ENCODE measurements around the gene EML3. TPM values are rescaled to one million over a fixed set of nuclear protein-coding genes. Genes with fewer than 3 reads are reported as not detected.

The EML3 gene
- total and polyA plus RNA-seq, 2 of the 8 experiments (the other 6 are each of a cell fraction or from before 2014, with no cell fraction given), result 19.2 to 29.9 TPM

GRCh38 chr11:62591448-62592145, 21.0 kb downstream of the EML3 start, which contains the start of gene TUT1 (continued):
- TF ChIP-seq RAD21 (IDR thresholded peaks at IDR 0.05 in 1 of 2, conservative IDR thresholded peaks at IDR 0.05 in 1 of 2; ENCODE audit: low read depth in 2 of 2, low read length in 2 of 2), result no peak; a peak in 1 of 4 replicates
- TF ChIP-seq NRF1 (IDR thresholded peaks at IDR 0.05; ENCODE audit: low read depth, low read length), result no peak
- peak; percentile 44; the same call in 1 of the 2 replicates for TF ChIP-seq SIX5 (IDR thresholded peaks at IDR 0.05; ENCODE audit: low read depth, low read length)
- TF ChIP-seq JUN (IDR thresholded peaks at IDR 0.05; ENCODE audit: low read depth, low read length), result no peak
- no peak for TF ChIP-seq EZH2 (IDR thresholded peaks at IDR 0.05; ENCODE audit: low read depth, low read length, severe bottlenecking)
- no peak for TF ChIP-seq CBX5 (IDR thresholded peaks at IDR 0.05; ENCODE audit: low read depth, low read length)
- no peak for TF ChIP-seq RXRA (IDR thresholded peaks at IDR 0.05; ENCODE audit: insufficient read depth, low read depth, low read length)
- TF ChIP-seq TCF12 (IDR thresholded peaks at IDR 0.05; ENCODE audit: low read depth, low read length), result no peak
- no peak for TF ChIP-seq CTBP2 (IDR thresholded peaks at IDR 0.05; ENCODE audit: borderline replicate concordance, insufficient read depth, insufficient read length, low read length)
- no peak for TF ChIP-seq HDAC6 (IDR thresholded peaks at IDR 0.05; ENCODE audit: low read depth, low read length)
- peak; percentile 42 for TF ChIP-seq PHF8 (conservative IDR thresholded peaks at IDR 0.05; ENCODE audit: low read depth, low read length)
- TF ChIP-seq SUZ12 (IDR thresholded peaks at IDR 0.05; ENCODE audit: low read length), result no peak
- TF ChIP-seq, protein P1, sequence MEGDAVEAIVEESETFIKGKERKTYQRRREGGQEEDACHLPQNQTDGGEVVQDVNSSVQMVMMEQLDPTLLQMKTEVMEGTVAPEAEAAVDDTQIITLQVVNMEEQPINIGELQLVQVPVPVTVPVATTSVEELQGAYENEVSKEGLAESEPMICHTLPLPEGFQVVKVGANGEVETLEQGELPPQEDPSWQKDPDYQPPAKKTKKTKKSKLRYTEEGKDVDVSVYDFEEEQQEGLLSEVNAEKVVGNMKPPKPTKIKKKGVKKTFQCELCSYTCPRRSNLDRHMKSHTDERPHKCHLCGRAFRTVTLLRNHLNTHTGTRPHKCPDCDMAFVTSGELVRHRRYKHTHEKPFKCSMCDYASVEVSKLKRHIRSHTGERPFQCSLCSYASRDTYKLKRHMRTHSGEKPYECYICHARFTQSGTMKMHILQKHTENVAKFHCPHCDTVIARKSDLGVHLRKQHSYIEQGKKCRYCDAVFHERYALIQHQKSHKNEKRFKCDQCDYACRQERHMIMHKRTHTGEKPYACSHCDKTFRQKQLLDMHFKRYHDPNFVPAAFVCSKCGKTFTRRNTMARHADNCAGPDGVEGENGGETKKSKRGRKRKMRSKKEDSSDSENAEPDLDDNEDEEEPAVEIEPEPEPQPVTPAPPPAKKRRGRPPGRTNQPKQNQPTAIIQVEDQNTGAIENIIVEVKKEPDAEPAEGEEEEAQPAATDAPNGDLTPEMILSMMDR (IDR thresholded peaks at IDR 0.05; ENCODE audit: control extremely low read depth in 1 of 3, insufficient read depth in 1 of 3, low read depth in 1 of 3, low read length in 3 of 3), result no peak
- no peak for TF ChIP-seq RNF2 (IDR thresholded peaks at IDR 0.05; ENCODE audit: borderline replicate concordance, low read depth, low read length, missing control alignments, poor library complexity, severe bottlenecking)
- TF ChIP-seq GABPA (IDR thresholded peaks at IDR 0.05; ENCODE audit: borderline replicate concordance, insufficient read depth, low read length), result peak; percentile 99
- TF ChIP-seq TBP (IDR thresholded peaks at IDR 0.05; ENCODE audit: low read depth, low read length), result peak; percentile 91
- TF ChIP-seq EGR1 (IDR thresholded peaks at IDR 0.05; ENCODE audit: borderline replicate concordance, low read depth, low read length), result no peak
- peak; percentile 93 for TF ChIP-seq POLR2AphosphoS5 (IDR thresholded peaks at IDR 0.05; ENCODE audit: low read depth, low read length)
- TF ChIP-seq CBX8 (IDR thresholded peaks at IDR 0.05; ENCODE audit: borderline replicate concordance, low read depth, low read length), result no peak
- peak; percentile 96 for TF ChIP-seq CREB1 (IDR thresholded peaks at IDR 0.05)
- peak; percentile 92 to 97 for TF ChIP-seq SIN3A (conservative IDR thresholded peaks at IDR 0.05 in 1 of 2, IDR thresholded peaks at IDR 0.05 in 1 of 2; ENCODE audit: low read depth in 1 of 2, low read length in 2 of 2)
